GM23248 (cell line): ENCODE results near the gene TMEM204.

Experiments
- EZH2 ChIP-seq: fragments of 200-600 bp; sonication (generic); IDR thresholded peaks from 2 replicates; pipeline ENCODE4 v1.6.1; 2018; ENCODE audit warnings: antibody characterized with exemption, mild to moderate bottlenecking; ENCODE audit not compliant: insufficient read depth, poor library complexity, severe bottlenecking
- EZH2phosphoT487 ChIP-seq: fragments of 200-600 bp; sonication (generic); IDR thresholded peaks from 2 replicates; pipeline ENCODE4 v1.6.1; 2018; ENCODE audit warnings: antibody characterized with exemption, moderate library complexity, mild to moderate bottlenecking, low read depth; ENCODE audit not compliant: insufficient read depth

- TF ChIP-seq EZH2 (no peak), EZH2phosphoT487 (no peak)
Measured at GRCh38 chr16:1492082-1492922, 41.2 kb upstream of the TMEM204 start.
